K562 (cell line): ENCODE results near the gene LTO1. TPM values are rescaled to one million over a fixed set of nuclear protein-coding genes. Genes with fewer than 3 reads are reported as not detected.

Experiments used
- CREM ChIP-seq: IDR thresholded peaks from 2 replicates; pipeline ENCODE4 v1.6.1; 2014; ENCODE audit warnings: antibody characterized with exemption, low read depth
- KLF6 ChIP-seq: fragments of 250-450 bp; sonication (Bioruptor Pico); IDR thresholded peaks from 2 replicates; pipeline ENCODE4 v1.4.0; 2020; ENCODE audit warnings: mild to moderate bottlenecking, moderate library complexity, borderline replicate concordance
- L3MBTL2 ChIP-seq: fragments of 450-650 bp; IDR thresholded peaks from 2 replicates; pipeline ENCODE4 v1.6.1; 2016; ENCODE audit warnings: mild to moderate bottlenecking, moderate library complexity
- MEIS2 ChIP-seq: fragments of 450-650 bp; IDR thresholded peaks from 2 replicates; pipeline ENCODE4 v1.6.1; 2014; ENCODE audit warnings: mild to moderate bottlenecking; ENCODE audit not compliant: partially characterized antibody
- PHF21A ChIP-seq: fragments of 450-650 bp; IDR thresholded peaks from 2 replicates; pipeline ENCODE4 v1.6.1; 2017; ENCODE audit warnings: low read depth, borderline replicate concordance
- POLR2G ChIP-seq: fragments of 200-400 bp; formaldehyde crosslinking; IDR thresholded peaks from 2 replicates; pipeline ENCODE4 v1.6.1; 2017; ENCODE audit warnings: low read depth, mild to moderate bottlenecking, antibody characterized with exemption, low read length, moderate library complexity
- RBFOX2 ChIP-seq: fragments of 200-400 bp; formaldehyde crosslinking; IDR thresholded peaks from 2 replicates; pipeline ENCODE4 v1.6.1; 2017; ENCODE audit warnings: low read depth, mild to moderate bottlenecking, low read length, moderate library complexity
- RFX5 ChIP-seq: IDR thresholded peaks from 2 replicates; pipeline ENCODE4 v1.6.1; 2011; ENCODE audit warnings: low read depth, mild to moderate bottlenecking, improper control_type of control experiment, low read length
- SREBF2 ChIP-seq: sonication (generic); formaldehyde crosslinking; IDR thresholded peaks from 2 replicates; pipeline ENCODE4 v1.4.0; 2020; ENCODE audit warnings: mild to moderate bottlenecking, missing genetic modification reagents
- TFAM ChIP-seq: fragments of 250-450 bp; sonication (Bioruptor Pico); conservative IDR thresholded peaks from 2 replicates; pipeline ENCODE4 v1.5.0; 2021; ENCODE audit warnings: mild to moderate bottlenecking, moderate library complexity
- polyA plus RNA-seq, 8 experiments: library from polyadenylated mRNA; depleted of rRNA in 4 of 8; stranded (reverse) in 5 of 8; unstranded in 3 of 8; fragments of >200 nt; fragmentation: Nextera tagmentation in 2 of 8; fragmentation: Illumina TruSeq in 1 of 8; extraction: Ambion mirVana in 2 of 8; extraction: Trizol in 1 of 8; gene quantifications; 2 replicates each; pipeline versions ENCODE4 v1.2.1 to v1.2.3, GENCODE V29; 2011 to 2014; ENCODE audit warnings: inconsistent platforms in 1 of 8, missing spikeins in 1 of 8
- total RNA-seq, 7 experiments: library from RNA; depleted of rRNA in 6 of 7; stranded (reverse); fragments of >200 nt in 6 of 7; fragmentation: Illumina TruSeq in 2 of 7; extraction: Trizol in 2 of 7; gene quantifications; 2 replicates each; pipeline versions ENCODE4 v1.2.1 to v1.2.3, GENCODE V29; 2011 to 2021; ENCODE audit warnings: low replicate concordance in 1 of 7
- TF ChIP-seq, protein P1 (sequence below): fragments of 450-650 bp; IDR thresholded peaks from 2 replicates; pipeline ENCODE4 v1.6.1; 2016; ENCODE audit warnings: mild to moderate bottlenecking, moderate library complexity
- TF ChIP-seq, protein P2 (sequence below): fragments of 450-650 bp; IDR thresholded peaks from 2 replicates; pipeline ENCODE4 v1.6.1; 2018; ENCODE audit not compliant: partially characterized antibody

LTO1 gene
- total and polyA plus RNA-seq, 9 of the 15 experiments (the other 6 are each of a cell fraction or from before 2014, with no cell fraction given): 2.6 to 43.4 (median 19.1) TPM

DNA sequence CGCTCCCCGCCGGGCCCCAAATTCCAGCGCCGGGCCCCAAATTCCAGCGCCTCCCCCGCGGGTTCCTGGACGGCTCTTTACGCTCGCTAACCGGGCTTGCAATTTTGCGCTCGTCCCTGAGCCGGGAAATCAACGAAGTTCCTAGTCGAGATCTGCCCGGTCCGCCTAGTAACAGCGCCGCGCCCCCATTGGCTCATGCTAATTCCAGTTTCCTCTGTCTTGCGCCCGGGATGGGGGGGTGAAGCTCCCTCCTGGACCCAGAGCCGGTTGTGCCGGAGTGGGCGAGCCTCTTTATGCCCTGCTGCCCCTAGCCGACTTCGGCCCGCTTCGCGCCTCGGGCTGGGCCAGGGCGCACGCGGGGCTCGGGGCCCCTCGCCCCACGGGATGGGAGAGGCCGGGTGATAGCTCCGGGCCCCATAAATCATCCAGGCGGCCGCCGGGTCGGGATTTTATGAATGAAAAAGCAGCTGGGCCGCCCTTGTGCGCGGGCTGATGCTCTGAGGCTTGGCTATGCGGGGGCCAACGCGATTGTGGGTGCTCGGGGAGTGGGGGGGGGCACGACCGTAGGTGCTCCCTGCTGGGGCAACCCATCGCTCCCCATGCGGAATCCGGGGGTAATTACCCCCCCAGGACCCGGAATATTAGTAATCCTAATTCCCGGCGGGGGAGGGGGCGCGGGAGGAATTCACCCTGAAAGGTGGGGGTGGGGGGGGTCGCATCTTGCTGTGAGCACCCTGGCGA is 36.0 kb downstream of the LTO1 start (continued):
- TF ChIP-seq MEIS2: peak; percentile 89
- no peak for TF ChIP-seq SREBF2
- TF ChIP-seq RBFOX2: peak; percentile 35; the same call in 1 of the 2 replicates
- 0 out of 2 replicates have a peak, but pooled peaks have one; percentile 35 for TF ChIP-seq POLR2G
- TF ChIP-seq, protein P1, sequence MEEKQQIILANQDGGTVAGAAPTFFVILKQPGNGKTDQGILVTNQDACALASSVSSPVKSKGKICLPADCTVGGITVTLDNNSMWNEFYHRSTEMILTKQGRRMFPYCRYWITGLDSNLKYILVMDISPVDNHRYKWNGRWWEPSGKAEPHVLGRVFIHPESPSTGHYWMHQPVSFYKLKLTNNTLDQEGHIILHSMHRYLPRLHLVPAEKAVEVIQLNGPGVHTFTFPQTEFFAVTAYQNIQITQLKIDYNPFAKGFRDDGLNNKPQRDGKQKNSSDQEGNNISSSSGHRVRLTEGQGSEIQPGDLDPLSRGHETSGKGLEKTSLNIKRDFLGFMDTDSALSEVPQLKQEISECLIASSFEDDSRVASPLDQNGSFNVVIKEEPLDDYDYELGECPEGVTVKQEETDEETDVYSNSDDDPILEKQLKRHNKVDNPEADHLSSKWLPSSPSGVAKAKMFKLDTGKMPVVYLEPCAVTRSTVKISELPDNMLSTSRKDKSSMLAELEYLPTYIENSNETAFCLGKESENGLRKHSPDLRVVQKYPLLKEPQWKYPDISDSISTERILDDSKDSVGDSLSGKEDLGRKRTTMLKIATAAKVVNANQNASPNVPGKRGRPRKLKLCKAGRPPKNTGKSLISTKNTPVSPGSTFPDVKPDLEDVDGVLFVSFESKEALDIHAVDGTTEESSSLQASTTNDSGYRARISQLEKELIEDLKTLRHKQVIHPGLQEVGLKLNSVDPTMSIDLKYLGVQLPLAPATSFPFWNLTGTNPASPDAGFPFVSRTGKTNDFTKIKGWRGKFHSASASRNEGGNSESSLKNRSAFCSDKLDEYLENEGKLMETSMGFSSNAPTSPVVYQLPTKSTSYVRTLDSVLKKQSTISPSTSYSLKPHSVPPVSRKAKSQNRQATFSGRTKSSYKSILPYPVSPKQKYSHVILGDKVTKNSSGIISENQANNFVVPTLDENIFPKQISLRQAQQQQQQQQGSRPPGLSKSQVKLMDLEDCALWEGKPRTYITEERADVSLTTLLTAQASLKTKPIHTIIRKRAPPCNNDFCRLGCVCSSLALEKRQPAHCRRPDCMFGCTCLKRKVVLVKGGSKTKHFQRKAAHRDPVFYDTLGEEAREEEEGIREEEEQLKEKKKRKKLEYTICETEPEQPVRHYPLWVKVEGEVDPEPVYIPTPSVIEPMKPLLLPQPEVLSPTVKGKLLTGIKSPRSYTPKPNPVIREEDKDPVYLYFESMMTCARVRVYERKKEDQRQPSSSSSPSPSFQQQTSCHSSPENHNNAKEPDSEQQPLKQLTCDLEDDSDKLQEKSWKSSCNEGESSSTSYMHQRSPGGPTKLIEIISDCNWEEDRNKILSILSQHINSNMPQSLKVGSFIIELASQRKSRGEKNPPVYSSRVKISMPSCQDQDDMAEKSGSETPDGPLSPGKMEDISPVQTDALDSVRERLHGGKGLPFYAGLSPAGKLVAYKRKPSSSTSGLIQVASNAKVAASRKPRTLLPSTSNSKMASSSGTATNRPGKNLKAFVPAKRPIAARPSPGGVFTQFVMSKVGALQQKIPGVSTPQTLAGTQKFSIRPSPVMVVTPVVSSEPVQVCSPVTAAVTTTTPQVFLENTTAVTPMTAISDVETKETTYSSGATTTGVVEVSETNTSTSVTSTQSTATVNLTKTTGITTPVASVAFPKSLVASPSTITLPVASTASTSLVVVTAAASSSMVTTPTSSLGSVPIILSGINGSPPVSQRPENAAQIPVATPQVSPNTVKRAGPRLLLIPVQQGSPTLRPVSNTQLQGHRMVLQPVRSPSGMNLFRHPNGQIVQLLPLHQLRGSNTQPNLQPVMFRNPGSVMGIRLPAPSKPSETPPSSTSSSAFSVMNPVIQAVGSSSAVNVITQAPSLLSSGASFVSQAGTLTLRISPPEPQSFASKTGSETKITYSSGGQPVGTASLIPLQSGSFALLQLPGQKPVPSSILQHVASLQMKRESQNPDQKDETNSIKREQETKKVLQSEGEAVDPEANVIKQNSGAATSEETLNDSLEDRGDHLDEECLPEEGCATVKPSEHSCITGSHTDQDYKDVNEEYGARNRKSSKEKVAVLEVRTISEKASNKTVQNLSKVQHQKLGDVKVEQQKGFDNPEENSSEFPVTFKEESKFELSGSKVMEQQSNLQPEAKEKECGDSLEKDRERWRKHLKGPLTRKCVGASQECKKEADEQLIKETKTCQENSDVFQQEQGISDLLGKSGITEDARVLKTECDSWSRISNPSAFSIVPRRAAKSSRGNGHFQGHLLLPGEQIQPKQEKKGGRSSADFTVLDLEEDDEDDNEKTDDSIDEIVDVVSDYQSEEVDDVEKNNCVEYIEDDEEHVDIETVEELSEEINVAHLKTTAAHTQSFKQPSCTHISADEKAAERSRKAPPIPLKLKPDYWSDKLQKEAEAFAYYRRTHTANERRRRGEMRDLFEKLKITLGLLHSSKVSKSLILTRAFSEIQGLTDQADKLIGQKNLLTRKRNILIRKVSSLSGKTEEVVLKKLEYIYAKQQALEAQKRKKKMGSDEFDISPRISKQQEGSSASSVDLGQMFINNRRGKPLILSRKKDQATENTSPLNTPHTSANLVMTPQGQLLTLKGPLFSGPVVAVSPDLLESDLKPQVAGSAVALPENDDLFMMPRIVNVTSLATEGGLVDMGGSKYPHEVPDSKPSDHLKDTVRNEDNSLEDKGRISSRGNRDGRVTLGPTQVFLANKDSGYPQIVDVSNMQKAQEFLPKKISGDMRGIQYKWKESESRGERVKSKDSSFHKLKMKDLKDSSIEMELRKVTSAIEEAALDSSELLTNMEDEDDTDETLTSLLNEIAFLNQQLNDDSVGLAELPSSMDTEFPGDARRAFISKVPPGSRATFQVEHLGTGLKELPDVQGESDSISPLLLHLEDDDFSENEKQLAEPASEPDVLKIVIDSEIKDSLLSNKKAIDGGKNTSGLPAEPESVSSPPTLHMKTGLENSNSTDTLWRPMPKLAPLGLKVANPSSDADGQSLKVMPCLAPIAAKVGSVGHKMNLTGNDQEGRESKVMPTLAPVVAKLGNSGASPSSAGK: peak; percentile 65
- TF ChIP-seq RFX5: peak; percentile 94
- peak; percentile 85 for TF ChIP-seq L3MBTL2
- TF ChIP-seq CREM: 0 out of 2 replicates have a peak, but pooled peaks have one; percentile 17
- TF ChIP-seq, protein P2, sequence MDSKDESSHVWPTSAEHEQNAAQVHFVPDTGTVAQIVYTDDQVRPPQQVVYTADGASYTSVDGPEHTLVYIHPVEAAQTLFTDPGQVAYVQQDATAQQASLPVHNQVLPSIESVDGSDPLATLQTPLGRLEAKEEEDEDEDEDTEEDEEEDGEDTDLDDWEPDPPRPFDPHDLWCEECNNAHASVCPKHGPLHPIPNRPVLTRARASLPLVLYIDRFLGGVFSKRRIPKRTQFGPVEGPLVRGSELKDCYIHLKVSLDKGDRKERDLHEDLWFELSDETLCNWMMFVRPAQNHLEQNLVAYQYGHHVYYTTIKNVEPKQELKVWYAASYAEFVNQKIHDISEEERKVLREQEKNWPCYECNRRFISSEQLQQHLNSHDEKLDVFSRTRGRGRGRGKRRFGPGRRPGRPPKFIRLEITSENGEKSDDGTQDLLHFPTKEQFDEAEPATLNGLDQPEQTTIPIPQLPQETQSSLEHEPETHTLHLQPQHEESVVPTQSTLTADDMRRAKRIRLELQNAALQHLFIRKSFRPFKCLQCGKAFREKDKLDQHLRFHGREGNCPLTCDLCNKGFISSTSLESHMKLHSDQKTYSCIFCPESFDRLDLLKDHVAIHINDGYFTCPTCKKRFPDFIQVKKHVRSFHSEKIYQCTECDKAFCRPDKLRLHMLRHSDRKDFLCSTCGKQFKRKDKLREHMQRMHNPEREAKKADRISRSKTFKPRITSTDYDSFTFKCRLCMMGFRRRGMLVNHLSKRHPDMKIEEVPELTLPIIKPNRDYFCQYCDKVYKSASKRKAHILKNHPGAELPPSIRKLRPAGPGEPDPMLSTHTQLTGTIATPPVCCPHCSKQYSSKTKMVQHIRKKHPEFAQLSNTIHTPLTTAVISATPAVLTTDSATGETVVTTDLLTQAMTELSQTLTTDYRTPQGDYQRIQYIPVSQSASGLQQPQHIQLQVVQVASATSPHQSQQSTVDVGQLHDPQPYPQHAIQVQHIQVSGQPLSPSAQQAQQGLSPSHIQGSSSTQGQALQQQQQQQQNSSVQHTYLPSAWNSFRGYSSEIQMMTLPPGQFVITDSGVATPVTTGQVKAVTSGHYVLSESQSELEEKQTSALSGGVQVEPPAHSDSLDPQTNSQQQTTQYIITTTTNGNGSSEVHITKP: peak; percentile 72
- no peak for TF ChIP-seq KLF6
- TF ChIP-seq TFAM (CRISPR knock-in tag): no peak
- 0 out of 2 replicates have a peak, but pooled peaks have one; percentile 32 for TF ChIP-seq PHF21A
